Measurements from ENCODE around the gene SRPK3.

- TF ChIP-seq EZH2phosphoT487 (IDR thresholded peaks at IDR 0.05; ENCODE audit: borderline replicate concordance, low read depth, low read length) (no peak), CTCF (conservative IDR thresholded peaks at IDR 0.05; ENCODE audit: low read length) (no peak)
Observed at GRCh38 chrX:153812220-153812619, 31.4 kb downstream of the SRPK3 start.
